ENCODE data around the gene LRRC56.

LRRC56 gene

GRCh38 chr11:501001-501682, 36.2 kb upstream of the LRRC56 start:
- no peak overlapping the region for H3K4me3 ChIP-seq (ENCODE audit: low read depth, low read length)
- DNase-seq = no peak
- TF ChIP-seq, protein P1, sequence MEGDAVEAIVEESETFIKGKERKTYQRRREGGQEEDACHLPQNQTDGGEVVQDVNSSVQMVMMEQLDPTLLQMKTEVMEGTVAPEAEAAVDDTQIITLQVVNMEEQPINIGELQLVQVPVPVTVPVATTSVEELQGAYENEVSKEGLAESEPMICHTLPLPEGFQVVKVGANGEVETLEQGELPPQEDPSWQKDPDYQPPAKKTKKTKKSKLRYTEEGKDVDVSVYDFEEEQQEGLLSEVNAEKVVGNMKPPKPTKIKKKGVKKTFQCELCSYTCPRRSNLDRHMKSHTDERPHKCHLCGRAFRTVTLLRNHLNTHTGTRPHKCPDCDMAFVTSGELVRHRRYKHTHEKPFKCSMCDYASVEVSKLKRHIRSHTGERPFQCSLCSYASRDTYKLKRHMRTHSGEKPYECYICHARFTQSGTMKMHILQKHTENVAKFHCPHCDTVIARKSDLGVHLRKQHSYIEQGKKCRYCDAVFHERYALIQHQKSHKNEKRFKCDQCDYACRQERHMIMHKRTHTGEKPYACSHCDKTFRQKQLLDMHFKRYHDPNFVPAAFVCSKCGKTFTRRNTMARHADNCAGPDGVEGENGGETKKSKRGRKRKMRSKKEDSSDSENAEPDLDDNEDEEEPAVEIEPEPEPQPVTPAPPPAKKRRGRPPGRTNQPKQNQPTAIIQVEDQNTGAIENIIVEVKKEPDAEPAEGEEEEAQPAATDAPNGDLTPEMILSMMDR (IDR thresholded peaks at IDR 0.05; ENCODE audit: low read depth, low read length) = no peak
- no peaks in the 10 kb centered on the region for H3K9me3 ChIP-seq
- H3K36me3 ChIP-seq = peaks cover 17% of the 10 kb centered on the region
- no peaks in the 10 kb centered on the region for H3K27me3 ChIP-seq
- H3K4me1 ChIP-seq = no peaks in the 10 kb centered on the region

DNA sequence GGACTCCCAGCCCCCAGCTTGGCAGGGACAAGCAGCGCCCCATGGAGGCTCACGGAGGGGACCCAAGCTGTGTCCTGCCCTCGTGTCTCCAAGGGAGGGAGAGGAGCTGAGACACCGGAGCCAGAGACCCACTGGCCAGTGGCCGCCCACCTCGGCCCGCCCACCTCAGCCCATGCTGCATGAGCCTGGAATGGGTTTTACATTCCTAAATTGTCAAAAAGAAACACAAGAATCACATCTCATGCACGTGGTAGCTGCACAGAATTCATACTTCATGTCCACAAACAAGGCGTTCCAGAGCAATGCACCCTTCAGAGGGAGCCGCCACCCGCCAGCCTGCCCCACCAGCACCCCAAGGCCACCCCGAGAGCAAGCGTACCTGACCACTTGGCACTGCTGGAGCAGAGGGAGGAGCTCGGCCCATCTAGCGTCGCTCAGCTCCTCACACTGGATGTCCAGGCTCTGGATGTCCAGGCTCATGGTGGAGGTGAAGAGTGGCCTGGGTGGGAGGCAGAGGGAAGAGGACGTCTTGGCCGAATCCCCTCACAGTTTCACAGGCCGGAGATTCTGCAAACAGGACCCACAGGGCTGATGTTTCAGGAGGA, 35.5 kb upstream of the LRRC56 start:
- Histone ChIP-seq H3K4me3 (ENCODE audit: low read depth, low read length) (no peak overlapping the region), H3K36me3 (peaks cover 15% of the 10 kb centered on the region), H3K4me1 (no peaks in the 10 kb centered on the region), H3K27me3 (no peaks in the 10 kb centered on the region), H3K9me3 (no peaks in the 10 kb centered on the region)
- no peak for DNase-seq
- TF ChIP-seq, protein P1 (IDR thresholded peaks at IDR 0.05; ENCODE audit: low read depth, low read length) = no peak

GRCh38 chr11:502288-503178, 34.8 kb upstream of the LRRC56 start:
- Histone ChIP-seq H3K9me3 (no peaks in the 10 kb centered on the region), H3K4me3 (ENCODE audit: low read depth, low read length) (no peak overlapping the region), H3K27me3 (no peaks in the 10 kb centered on the region), H3K36me3 (peaks cover 14% of the 10 kb centered on the region), H3K4me1 (no peaks in the 10 kb centered on the region)
- TF ChIP-seq, protein P1 (IDR thresholded peaks at IDR 0.05; ENCODE audit: low read depth, low read length) = no peak
- DNase-seq = no peak

DNA sequence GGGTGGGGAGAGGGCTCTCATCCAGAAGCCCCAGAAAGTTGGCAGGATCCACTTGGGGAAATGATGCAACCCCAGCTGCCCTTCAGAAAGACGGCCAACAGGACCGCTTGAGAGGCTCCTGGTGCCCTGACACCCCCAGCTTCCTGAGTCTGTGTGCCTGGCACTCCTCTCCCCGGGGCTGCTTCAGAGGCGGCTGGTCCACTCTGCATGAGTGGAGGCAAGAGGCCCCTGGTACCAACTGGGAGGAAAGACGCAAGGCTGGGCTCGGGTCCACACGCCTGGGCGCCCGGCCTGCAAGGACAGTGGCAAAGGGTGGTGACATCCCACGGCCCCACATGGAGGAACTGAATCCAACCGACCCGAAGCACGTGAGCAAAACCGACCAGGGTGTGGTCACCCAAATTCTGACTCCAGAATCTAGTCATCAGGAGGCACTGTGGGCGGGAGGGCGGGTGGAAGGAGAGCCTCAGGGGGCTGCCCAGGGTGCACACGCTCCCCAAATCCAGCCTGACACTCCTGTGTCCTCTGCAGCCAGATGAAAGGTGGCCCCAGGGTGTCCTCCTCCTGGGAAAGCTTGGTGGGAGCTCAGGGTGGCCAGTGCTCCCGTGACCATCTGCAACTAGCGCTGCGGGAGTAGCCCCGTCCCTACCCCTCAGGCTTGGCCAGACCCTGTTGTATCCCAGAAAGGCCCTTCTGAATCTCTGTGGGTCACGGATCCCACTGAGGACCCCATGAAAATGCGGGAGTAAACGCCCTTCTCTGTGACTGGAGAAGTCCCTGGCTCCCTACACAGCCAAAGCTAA, 33.9 kb upstream of the LRRC56 start:
- TF ChIP-seq, protein P1 (IDR thresholded peaks at IDR 0.05; ENCODE audit: low read depth, low read length) = no peak
- H3K4me1 ChIP-seq = no peaks in the 10 kb centered on the region
- no peaks in the 10 kb centered on the region for H3K27me3 ChIP-seq
- peaks cover 6% of the 10 kb centered on the region for H3K36me3 ChIP-seq
- no peak for DNase-seq
- H3K4me3 ChIP-seq (ENCODE audit: low read depth, low read length) = peak overlapping the region; percentile 44
- no peaks in the 10 kb centered on the region for H3K9me3 ChIP-seq

- TF ChIP-seq, protein P1 (IDR thresholded peaks at IDR 0.05; ENCODE audit: low read depth, low read length) = no peak
- no peak for DNase-seq
- Histone ChIP-seq H3K4me1 (no peaks in the 10 kb centered on the region), H3K4me3 (ENCODE audit: low read depth, low read length) (peak overlapping the region; percentile 44), H3K9me3 (no peaks in the 10 kb centered on the region), H3K36me3 (peaks cover 3% of the 10 kb centered on the region; the same call in 1 of the 2 replicates), H3K27me3 (no peaks in the 10 kb centered on the region)
Observed at GRCh38 chr11:504053-504993, 33.0 kb upstream of the LRRC56 start.

All from BE2C (cell line).